Heart right ventricle (tissue), 16 donors: ENCODE results near the gene FABP7. TPM values are rescaled to one million over a fixed set of nuclear protein-coding genes. Genes with fewer than 3 reads are reported as not detected.
A peak's percentile ranks its signal among the peaks of the same experiment; 100 is the strongest.

Experiments
- ATAC-seq, 8 donors: fragments of 200-7000 bp; cut with Tn5 transposase; one replicate each; pipeline ENCODE4 v1.9.1; 2020; ENCODE audit warnings: mild to moderate bottlenecking in 8 of 8, moderate library complexity in 8 of 8, moderate number of reproducible peaks in 1 of 8
- DNase-seq, 2 donors: peaks; one replicate each; pipeline ENCODE4 v3.0.0-alpha.2; 2020
- H3K27ac ChIP-seq, 10 donors: fragments of 200-600 bp; sonication (generic) in 2 of 10; one replicate each; pipeline versions ENCODE4 v1.5.0 to v1.8.0; 2020 to 2022; ENCODE audit warnings: mild to moderate bottlenecking in 3 of 10
- H3K27me3 ChIP-seq, 7 donors: fragments of 200-600 bp; one replicate each; pipeline ENCODE4 v1.8.0; 2021 to 2022; ENCODE audit warnings: mild to moderate bottlenecking in 2 of 7
- H3K36me3 ChIP-seq, 9 donors: fragments of 200-600 bp; sonication (generic) in 1 of 9; one replicate each; pipeline versions ENCODE4 v1.5.0 to v1.8.0; 2020 to 2022; ENCODE audit warnings: mild to moderate bottlenecking in 2 of 9
- H3K4me1 ChIP-seq, 9 donors: fragments of 200-600 bp; sonication (generic) in 1 of 9; one replicate each; pipeline versions ENCODE4 v1.5.0 to v1.8.0; 2020 to 2022; ENCODE audit warnings: mild to moderate bottlenecking in 4 of 9
- H3K4me3 ChIP-seq, 10 donors: fragments of 200-600 bp; sonication (generic) in 2 of 10; one replicate each; pipeline versions ENCODE4 v1.5.0 to v1.8.0; 2020 to 2022; ENCODE audit warnings: mild to moderate bottlenecking in 7 of 10, moderate library complexity in 2 of 10
- H3K9me3 ChIP-seq, 11 donors: fragments of 200-600 bp in 10 of 11; sonication (generic) in 2 of 11; one replicate each; pipeline versions ENCODE4 v1.5.0 to v1.8.0; 2013 to 2022; ENCODE audit warnings: mild to moderate bottlenecking in 2 of 11, control low read depth in 1 of 11, moderate library complexity in 1 of 11
- WGBS, 2 donors: extraction: QIAGEN DNeasy Blood & Tissue Kit; methylation state at CpG; one replicate each; pipeline ENCODE4 v1.1.7; 2013; ENCODE audit warnings: inconsistent platforms in 1 of 2; 5-methylcytosine and 5-hydroxymethylcytosine counted together
- intact Hi-C, 10 donors: fragments of 100-400 bp; cut with DNase I; formaldehyde crosslinking; loops; one replicate each; pipeline versions ENCODE4 v1.11.1 to v1.14.2; 2022
- polyA plus RNA-seq, 2 donors: library from polyadenylated mRNA; stranded (reverse); fragments of 200-250 nt; gene quantifications; one replicate each; pipeline ENCODE4 v1.2.3, GENCODE V29; 2013
- total RNA-seq, 10 donors: library from RNA; stranded (reverse); fragmentation: NEBNext Ultra II Directional in 3 of 10; extraction: Animal tissue kit (Norgen Biotek cat#: 25700) in 3 of 10; gene quantifications; one replicate each; pipeline versions ENCODE4 v1.2.1 to v1.2.4, GENCODE V29; 2021 to 2023
- TF ChIP-seq, protein P1 (sequence below), 9 donors: fragments of 200-600 bp; sonication (generic) in 2 of 9; IDR thresholded peaks; one replicate each; pipeline versions ENCODE4 v1.5.0 to v1.8.0; 2021 to 2022; ENCODE audit warnings: antibody characterized with exemption in 9 of 9, mild to moderate bottlenecking in 5 of 9, moderate library complexity in 1 of 9
- donor health status: Arrhythmogenic right ventricular cardiomyopathy.
- donor health status: ischemic (EF 13 %, LVEDD 7.1; RV severe dilation, severe dysfunction).
- donor health status: healthy with polysubstance abuse.
- donor health status: DM: no; HTN: yes; CAD: no.
- donor health status: DM: no; HTN: no; CAD: no.
- donor health status: ischemic (EF 25% LVEDD 6.9; RV normal size, moderate dysfunction).
- donor health status: ischemic (EF 25% LVEDD 5.7; RV mildly dilated, moderate dysfunction).
- donor health status: healthy.
- donor health status: DM: yes; HTN: yes; CAD: no.
- donor health status: Ischemic cardiomyopathy.
- donor health status: ischemic (EF 35%, LVEDD 5.7; RV mildly dilated, moderate dysfunction).
- donor health status: nonischemic (EF 11% LVEDD 7.7; RV severe dilation, severe dysfunction).
- donor health status: DM: yes; HTN: yes; CAD: no.
- donor health status: PGD.
- donor health status: ischemic (EF 29% LVEDD 5.4; RV normal size, mild dysfunction).
- donor health status: nonischemic (EF 23%, LVEDD 6.1; RV moderate dilation, normal function).

The FABP7 gene
- total and polyA plus RNA-seq, 12 donors = 0.16 TPM; not detected in 11

- peaks cover 0 to 20% (median 0%) of the 10 kb centered on the region in 9 donors for H3K4me1 ChIP-seq
- no peaks in the 10 kb centered on the region for H3K36me3 ChIP-seq
- peak overlapping the region in 1 of 10 donors; percentile 37 for H3K27ac ChIP-seq
- no peak for DNase-seq
- H3K27me3 ChIP-seq = no peaks in the 10 kb centered on the region
- WGBS, 2 donors = 77% methylated on average over 10 of the region's 10 CpGs
- TF ChIP-seq, protein P1, sequence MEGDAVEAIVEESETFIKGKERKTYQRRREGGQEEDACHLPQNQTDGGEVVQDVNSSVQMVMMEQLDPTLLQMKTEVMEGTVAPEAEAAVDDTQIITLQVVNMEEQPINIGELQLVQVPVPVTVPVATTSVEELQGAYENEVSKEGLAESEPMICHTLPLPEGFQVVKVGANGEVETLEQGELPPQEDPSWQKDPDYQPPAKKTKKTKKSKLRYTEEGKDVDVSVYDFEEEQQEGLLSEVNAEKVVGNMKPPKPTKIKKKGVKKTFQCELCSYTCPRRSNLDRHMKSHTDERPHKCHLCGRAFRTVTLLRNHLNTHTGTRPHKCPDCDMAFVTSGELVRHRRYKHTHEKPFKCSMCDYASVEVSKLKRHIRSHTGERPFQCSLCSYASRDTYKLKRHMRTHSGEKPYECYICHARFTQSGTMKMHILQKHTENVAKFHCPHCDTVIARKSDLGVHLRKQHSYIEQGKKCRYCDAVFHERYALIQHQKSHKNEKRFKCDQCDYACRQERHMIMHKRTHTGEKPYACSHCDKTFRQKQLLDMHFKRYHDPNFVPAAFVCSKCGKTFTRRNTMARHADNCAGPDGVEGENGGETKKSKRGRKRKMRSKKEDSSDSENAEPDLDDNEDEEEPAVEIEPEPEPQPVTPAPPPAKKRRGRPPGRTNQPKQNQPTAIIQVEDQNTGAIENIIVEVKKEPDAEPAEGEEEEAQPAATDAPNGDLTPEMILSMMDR (IDR thresholded peaks at IDR 0.05) = no peak
- intact Hi-C loops = no loop called here
- H3K9me3 ChIP-seq = no peaks in the 10 kb centered on the region
- ATAC-seq = no peak
- H3K4me3 ChIP-seq = peak overlapping the region in 2 of 10 donors; percentile 7 to 28
Observed at GRCh38 chr6:122753000-122753687, 26.4 kb upstream of the FABP7 start.

DNA sequence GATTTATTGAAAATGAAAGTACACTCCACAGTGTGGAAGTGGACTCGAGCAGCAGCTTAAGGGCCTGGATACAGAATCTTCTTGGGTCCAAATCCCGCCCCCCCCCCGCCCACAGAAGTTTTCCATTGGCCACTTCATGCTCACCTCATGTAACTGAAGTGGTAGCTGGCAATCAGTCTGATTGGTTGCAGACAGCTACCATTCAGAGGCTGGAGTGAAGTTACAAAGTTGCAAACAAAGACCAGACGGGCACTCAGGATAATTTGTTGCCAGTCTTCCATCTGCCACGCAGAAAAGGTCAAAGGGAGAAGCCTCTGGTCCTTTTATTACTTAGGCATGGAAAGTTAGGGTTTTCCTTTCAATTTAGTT lies 25.8 kb upstream of the FABP7 start:
- Histone ChIP-seq H3K36me3 (no peaks in the 10 kb centered on the region), H3K4me3 (peak overlapping the region in 3 of 10 donors; percentile 4 to 28 (median 9)), H3K4me1 (peaks cover 0 to 24% (median 0%) of the 10 kb centered on the region in 9 donors), H3K27me3 (no peaks in the 10 kb centered on the region), H3K27ac (peak overlapping the region in 1 of 10 donors; percentile 37), H3K9me3 (no peaks in the 10 kb centered on the region)
- ATAC-seq (peak in 3 of 8 donors; percentile 23 to 48 (median 35)), DNase-seq (no peak)
- WGBS, 2 donors = 31 to 32% methylated on average over 5 of the region's 5 CpGs
- intact Hi-C loops = no loop called here
- TF ChIP-seq, protein P1 (IDR thresholded peaks at IDR 0.05) = no peak

DNA sequence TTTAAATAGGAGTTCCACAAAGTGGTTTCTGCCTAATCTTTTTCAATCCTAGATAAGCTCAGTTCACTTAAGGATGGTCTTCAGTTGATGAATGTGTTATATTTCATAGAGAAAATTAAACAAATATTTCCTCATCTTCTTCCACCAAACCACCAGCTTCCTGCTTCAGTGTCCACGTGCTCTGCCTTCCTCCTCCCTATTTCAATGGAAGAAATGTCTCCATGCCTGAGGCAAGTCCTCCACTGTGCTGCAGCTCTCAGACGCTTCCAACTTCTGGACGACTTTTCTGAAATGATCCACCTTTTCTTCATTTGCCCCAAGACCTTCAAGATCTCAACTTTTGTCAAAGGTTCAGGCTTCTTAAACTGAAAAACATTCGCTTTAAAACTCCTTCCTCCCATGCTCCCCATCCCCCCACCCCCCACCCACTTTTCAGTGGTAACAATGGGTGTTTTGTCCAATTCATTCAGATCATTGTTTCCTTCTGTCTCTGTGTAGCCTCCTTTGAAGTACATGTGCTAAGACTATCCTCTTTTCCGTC lies 25.3 kb upstream of the FABP7 start:
- Histone ChIP-seq H3K4me3 (peak overlapping the region in 1 of 10 donors; percentile 4), H3K9me3 (no peaks in the 10 kb centered on the region), H3K36me3 (no peaks in the 10 kb centered on the region), H3K27ac (no peak overlapping the region), H3K4me1 (peaks cover 0 to 28% (median 0%) of the 10 kb centered on the region in 9 donors), H3K27me3 (no peaks in the 10 kb centered on the region)
- intact Hi-C loops = no loop called here
- TF ChIP-seq, protein P1 (IDR thresholded peaks at IDR 0.05) = no peak
- DNase-seq (no peak), ATAC-seq (no peak)
- WGBS, 2 donors = 73 to 79% methylated on average over 5 of the region's 5 CpGs

GRCh38 chr6:122755901-122756300 lies 23.6 kb upstream of the FABP7 start:
- H3K36me3 ChIP-seq = no peaks in the 10 kb centered on the region
- ATAC-seq = no peak
- 73 to 77% methylated on average over 9 of the region's 9 CpGs for WGBS, 2 donors

More at GRCh38 chr6:122755901-122756300, 23.6 kb upstream of the FABP7 start:
- intact Hi-C loops = no loop called here
- Histone ChIP-seq H3K4me1 (peaks cover 0 to 31% (median 0%) of the 10 kb centered on the region in 9 donors), H3K27me3 (peaks cover 0 to 3% (median 0%) of the 10 kb centered on the region in 7 donors), H3K4me3 (no peak overlapping the region), H3K27ac (no peak overlapping the region), H3K9me3 (no peaks in the 10 kb centered on the region)
- no peak for DNase-seq
- TF ChIP-seq, protein P1 (IDR thresholded peaks at IDR 0.05) = no peak
